Right lobe of liver (tissue), 4 donors: ENCODE data around the gene TOR1AIP2.

Experiments used
- CTCF ChIP-seq, 4 donors: fragments of 200-600 bp in 3 of 4; fragments of 450-650 bp in 1 of 4; IDR thresholded peaks; one replicate each; pipeline versions ENCODE4 v1.5.1 to v1.8.0; 2016 to 2022; ENCODE audit warnings: antibody characterized with exemption in 4 of 4, mild to moderate bottlenecking in 2 of 4
- POLR2A ChIP-seq: fragments of 450-650 bp; IDR thresholded peaks from one replicate; pipeline ENCODE4 v1.6.1; 2017; ENCODE audit warnings: antibody characterized with exemption, mild to moderate bottlenecking
- donor health status: DM: no; HTN: no; CAD: no.
- donor health status: DM: no; HTN: no; CAD: no.
- donor health status: DM: no; HTN: yes; CAD: no.

DNA sequence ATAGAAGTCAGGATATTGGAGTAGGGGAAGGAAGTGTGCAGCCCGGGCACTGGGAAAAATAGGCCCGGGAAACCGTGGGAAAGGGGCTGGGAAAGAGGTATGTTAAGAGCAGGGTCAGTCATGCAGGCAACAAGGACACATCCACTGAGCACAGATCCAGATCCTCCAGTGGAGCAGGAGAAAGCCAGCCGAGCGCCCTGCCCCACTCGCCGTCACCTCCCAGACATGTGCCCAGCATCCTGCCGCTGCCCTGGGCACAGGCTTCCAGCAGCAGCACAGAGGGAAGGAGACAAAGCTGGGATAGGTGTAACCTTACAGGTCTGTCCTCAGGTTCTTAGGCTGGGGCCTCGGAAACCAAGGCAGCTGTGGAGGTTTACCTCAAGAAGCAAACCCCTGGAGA is 70.3 kb downstream of the TOR1AIP2 start:
- no peak for TF ChIP-seq POLR2A
- no peak for TF ChIP-seq CTCF (IDR thresholded peaks at IDR 0.05)
